ENCODE measurements around the gene UBE4A.
A peak's percentile ranks its signal among the peaks of the same experiment; 100 is the strongest.

Gene UBE4A

DNA sequence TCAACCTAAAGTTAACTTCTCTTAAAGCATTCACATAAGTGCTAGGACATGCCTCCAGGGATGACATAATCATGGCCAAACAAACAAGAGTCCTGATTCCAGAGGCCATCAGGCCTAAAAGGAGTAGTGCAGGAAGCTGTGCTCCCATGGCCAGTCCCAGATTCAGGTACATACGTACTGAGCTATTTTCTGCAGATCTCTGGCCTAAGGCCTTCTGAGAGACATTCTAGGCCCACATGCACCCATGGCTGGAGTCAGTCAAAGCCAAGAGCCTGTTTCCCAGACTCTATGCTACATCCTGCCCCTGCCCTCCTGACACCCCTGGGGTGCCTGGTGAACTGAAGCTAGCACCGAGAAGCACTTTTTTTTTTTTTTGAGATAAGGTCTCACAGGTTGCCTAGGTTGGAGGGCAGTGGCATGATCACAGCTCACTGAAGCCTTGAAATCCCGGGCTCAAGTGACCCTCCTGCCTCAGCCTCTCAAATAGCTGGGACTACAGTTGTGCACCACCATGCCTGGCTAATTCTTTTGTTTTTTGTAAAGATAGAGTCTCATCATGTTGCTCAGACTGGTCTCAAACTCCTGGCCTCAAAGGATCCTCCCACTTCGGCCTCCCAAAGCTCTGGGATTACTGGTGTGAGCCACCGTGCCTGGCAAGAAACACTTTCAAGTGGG is 17.4 kb upstream of the UBE4A start:
- no peak for DNase-seq

DNA sequence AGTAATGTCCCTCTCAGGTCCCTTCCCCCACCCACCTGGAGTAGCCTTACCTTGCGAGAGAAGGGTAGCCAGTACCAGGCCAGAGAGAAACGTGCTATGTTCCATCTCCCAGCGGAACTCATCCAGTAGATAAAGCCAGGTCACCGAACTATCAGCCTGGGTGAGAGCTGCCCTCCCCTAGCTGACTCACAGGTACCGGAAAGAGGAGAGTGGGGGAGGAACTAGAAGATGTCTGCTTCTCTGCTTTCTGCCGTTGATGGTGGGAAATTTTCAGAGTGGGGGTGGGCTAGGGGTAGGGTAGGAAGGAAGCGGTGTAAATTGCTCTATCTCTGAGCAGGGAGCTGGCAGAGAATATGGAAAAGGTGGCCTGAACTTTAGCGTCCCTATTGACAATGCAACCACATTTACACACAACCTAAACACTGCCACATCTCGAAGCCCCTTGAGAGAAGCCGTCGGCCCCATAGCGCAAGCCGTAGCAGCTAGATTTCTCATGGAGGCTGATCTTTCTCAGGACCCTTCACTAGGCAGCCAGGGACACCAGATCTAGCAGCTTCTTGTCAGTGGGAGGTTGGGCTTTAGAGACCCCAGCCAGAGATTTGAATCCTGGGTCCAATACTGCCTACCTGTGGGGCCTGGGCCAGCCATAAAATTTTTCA is 16.8 kb upstream of the UBE4A start, which contains the start of gene CD3D:
Gene CD3D (minus strand): TSS at position 203 of the 659 bp plus-strand sequence. CDS start 98 bp downstream, at position 105.
- DNase-seq, result no peak

DNA sequence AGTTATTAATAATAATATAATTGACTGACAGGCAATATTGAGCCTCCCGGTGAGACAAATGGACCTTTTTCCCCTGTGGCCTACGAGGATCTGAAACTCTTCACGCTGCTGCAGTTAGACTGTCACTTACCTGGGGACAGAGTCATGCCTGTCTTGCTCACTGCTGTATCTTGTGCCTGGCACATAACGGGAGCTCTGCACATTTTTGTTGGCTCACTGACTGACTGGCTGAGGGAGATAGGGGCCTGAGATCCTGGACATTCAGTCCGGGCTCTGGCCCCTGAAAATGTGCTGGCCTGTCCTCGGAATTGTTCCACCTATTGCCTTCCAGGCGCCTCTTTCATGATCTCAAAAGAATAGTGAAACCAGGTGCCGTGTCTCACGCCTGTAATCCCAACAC is 16.2 kb upstream of the UBE4A start:
- no peak for DNase-seq

DNA sequence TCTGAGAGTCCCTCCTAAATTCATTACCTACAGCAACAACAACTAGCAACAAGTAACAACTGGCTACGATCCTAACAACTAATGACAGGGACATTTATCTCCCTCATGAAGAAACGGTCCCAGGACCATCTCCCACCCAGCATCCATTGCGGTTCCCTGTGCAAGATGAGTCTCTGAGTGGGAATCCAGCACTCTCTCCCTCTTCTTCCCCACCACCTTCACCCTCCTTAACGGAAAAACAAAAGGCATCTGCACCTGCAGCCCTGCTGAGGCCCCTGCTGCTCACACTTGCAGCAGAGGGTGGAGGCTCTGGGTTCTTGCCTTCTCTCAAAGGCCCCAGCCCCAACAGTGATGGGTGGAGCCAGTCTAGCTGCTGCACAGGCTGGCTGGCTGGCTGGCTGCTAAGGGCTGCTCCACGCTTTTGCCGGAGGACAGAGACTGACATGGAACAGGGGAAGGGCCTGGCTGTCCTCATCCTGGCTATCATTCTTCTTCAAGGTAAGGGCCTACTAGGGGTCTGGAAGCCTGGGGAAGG is 15.4 kb upstream of the UBE4A start, which contains the start of gene CD3G:
Gene CD3G (plus strand): TSS at position 364 of the 535 bp plus-strand sequence. CDS start 80 bp downstream, at position 444.
- DNase-seq, result no peak

DNA sequence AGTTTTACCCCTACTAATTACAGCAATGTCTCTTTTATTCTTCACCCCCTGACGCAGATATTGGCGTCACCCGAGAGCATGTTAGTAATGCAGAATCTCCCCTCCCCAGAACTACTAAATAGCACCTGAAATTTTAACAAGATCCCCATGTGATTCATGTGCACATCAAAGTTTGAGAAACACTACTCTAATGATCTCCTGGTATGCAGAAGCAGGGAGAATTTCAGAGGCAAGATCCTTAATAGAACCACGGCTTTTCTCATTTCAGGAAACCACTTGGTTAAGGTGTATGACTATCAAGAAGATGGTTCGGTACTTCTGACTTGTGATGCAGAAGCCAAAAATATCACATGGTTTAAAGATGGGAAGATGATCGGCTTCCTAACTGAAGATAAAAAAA is 9.9 kb upstream of the UBE4A start:
- DNase-seq, result no peak

DNA sequence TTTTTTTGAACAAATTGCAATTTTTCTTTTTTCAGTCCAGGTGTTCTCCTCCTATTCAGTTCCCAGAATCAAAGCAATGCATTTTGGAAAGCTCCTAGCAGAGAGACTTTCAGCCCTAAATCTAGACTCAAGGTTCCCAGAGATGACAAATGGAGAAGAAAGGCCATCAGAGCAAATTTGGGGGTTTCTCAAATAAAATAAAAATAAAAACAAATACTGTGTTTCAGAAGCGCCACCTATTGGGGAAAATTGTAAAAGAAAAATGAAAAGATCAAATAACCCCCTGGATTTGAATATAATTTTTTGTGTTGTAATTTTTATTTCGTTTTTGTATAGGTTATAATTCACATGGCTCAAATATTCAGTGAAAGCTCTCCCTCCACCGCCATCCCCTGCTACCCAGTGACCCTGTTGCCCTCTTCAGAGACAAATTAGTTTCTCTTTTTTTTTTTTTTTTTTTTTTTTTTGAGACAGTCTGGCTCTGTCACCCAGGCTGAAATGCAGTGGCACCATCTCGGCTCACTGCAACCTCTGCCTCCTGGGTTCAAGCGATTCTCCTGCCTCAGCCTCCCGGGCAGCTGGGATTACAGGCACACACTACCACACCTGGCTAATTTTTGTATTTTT is 6.2 kb upstream of the UBE4A start:
- DNase-seq, result no peak

DNA sequence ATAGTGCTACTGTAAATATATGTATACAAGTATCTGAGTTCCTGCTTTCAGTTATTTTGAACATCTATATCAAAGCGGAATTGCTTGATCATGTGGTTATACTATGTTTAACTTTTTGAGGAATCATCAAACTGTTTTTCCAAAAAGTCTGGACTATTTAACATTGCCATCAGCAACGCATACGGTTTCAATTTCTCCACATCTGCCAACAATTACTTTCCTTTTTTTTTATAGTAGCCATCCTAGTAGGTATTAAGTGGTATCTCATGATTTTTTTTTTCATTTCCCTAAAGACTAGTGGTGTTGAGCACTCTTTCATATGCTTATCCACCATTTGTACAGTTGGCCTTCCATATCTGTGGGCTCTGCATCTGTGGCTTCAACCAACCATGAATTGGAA is 1.3 kb upstream of the UBE4A start:
- DNase-seq, result no peak

DNA sequence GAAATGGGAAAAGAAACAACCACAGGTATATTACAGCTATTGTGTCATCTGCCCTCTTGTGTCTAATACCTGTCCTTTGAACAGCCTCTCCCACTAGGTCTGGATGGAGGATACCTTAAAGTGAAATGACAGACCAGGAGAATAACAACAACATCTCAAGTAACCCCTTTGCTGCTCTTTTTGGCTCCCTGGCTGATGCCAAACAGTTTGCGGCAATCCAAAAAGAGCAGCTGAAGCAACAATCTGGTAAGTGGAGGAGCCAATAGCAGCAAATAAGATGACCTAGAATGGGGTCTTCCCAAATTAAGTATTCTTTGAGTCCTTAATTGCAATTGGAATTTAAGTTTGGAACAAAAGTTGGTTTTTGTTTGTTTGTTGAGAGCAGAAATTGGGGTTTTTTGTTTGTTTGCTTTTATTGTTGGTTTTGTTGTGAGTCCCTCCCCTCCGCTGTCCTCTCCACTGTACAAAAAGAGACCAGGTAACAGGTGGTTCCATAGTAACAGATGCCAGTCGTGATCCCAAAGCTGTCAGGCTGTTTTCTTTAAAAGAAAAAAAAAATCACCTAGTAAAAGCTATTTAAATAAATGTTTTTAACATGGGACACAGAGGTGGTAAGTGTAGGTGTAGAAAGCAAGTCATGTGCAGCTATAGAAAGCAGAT is 5.7 kb downstream of the UBE4A start:
- no peak for DNase-seq

DNA sequence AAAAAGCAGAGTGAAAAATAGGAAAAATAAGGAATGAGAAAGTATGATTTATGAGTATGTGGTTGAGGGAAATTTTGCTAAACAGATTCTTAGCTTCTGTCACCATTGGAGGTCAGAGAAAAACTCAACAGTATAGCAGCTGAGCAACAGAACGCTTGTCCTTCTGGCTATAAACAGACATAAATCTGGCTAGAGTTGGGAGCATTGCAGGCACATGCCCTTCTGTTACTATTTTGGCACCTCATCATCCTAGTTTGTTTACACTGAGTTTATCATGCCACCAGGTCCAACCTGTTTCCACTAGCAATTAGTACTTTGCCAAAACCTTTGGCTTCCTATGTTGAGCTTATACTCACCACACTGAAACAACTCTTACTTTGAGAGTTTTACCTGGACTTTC is 6.9 kb downstream of the UBE4A start:
- DNase-seq, result no peak

DNA sequence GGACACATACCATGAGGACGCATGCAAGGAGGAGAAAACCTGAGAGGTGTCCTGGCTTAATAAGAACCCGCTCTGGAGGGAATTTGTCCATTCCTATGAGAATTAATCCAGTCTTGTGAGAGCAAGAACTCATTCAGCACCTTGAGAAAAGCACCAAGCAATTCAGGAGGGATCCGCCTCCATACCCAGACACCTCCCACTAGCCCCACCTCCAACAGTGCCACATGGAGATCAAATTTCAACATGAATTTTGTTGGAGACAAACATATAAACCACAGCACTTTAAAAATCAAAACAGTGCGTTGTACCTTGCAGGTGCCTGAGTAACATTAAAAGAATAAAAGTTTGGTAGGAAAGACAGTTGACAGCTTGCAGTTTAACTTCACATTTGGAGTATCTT is 11.4 kb downstream of the UBE4A start:
- DNase-seq, result no peak

DNA sequence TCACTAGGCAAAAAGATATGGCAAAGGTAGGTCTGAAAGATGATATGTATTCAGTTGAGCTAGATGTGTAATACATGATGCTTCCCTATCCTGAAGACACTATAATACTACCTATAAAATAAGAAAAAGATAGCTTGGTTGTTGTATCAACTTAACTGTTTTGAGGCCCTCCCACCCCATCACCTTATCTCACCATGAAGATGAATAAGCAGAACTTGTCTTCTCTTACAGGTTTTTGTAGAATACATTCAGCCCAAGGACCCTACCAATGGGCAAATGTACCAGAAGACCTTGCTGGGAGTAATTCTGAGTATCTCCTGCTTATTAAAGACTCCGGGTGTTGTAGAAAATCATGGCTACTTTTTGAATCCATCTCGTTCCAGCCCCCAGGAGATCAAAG is 13.9 kb downstream of the UBE4A start:
- DNase-seq, result no peak

DNA sequence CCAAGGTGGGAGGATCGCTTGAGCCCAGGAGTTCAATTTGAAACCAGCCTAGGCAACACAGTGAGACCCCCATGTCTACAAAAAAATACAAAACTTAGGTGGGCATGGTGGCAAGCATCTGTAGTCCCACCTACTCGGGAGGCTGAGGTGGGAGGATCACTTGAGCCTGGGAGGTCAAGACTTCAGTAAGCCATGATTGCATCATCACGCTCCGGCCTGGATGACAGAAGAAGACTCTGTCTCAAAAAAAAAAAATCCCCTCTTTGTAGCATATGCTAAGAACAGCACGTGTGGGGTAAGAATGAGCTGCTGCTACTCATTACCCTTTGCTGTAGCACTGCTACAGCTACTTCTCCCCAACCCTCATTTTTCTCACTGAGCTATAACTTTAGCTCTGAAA is 14.5 kb downstream of the UBE4A start:
- DNase-seq, result no peak

DNA sequence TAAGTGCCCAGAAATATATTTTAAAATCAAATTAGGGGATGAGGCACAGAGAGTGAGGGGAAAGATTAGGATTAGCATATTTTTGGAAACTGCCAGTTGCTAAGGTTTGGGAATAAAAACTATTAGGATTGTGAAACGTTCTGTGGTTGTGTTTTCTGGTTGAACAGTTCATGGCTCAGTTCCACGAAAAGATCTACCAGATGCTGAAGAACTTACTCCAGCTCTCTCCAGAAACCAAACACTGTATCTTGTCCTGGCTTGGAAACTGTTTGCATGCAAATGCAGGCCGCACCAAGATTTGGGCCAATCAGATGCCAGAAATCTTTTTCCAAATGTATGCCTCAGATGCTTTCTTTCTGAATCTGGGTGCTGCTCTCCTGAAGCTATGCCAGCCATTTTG is 15.3 kb downstream of the UBE4A start:
- DNase-seq, result no peak

DNA sequence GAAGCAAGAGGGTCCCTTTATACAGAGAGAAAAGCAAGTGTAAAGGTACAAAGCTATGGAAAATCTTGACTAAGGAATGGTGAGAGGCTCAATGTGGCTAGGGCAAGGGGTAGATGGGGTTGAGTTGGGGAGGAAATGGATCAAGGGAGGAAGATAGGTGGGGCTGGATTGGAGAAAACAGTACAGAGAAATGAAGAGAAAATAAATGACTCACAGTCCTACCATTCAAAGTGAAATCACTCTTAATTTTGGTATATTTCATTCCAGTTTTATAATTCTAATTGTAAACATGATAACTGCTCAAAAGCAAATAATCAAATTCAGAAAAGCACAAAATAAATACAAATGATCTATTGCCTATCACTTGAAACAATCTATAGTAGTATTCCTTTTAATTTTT is 16.6 kb downstream of the UBE4A start:
- no peak for DNase-seq

DNA sequence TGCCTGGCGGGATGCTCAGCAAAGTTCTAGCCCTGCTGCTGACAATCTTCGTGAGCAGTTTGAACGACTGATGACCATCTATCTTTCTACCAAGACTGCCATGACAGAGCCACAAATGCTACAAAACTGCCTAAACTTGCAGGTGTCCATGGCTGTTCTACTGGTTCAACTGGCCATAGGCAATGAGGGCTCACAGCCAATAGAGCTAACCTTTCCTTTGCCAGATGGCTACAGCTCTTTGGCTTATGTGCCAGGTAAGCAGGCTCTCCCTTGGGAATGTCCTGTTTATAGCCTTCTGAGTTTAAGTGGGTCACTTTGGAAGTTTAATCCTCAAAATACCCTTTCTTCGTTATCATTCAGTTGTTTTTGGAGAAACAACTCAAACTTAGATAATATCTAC is 20.1 kb downstream of the UBE4A start:
- DNase-seq, result no peak

DNA sequence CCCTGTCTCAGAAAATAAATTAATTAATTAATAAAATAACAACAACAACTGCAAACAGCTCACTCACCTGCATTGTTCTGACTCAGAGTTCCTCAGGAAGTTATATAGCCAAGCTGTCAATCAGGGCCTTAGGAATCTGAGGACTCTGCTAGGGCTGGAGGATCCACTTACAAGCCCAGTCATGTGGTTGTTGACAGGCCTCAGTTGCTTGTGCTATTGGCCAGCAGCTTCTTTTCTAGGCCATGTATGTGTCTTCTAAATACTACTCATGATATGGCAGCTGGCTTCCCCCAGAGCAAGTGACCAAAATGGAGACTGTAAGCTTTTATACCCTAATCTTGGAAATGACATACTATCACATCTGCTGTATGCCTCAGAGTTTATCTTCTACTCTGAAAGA is 21.2 kb downstream of the UBE4A start:
- DNase-seq, result no peak

DNA sequence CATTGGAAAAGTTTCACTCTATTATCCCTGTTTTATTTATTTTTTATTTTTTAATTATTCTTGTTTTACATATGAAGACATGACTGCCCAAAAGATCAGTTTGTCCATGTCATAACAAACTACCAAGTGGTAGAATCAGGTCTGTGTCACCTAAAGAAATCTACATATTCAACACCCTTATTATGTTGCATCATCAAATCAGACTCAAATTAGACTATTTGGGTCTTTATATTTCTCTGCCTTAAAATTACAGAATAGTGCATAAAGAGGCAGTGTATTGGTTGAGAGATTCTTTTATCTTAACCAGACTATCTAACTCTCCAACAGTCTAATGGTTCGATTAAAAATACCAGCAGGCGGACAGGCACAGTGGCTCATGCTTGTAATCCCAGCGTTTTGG is 23.6 kb downstream of the UBE4A start:
- no peak for DNase-seq

DNA sequence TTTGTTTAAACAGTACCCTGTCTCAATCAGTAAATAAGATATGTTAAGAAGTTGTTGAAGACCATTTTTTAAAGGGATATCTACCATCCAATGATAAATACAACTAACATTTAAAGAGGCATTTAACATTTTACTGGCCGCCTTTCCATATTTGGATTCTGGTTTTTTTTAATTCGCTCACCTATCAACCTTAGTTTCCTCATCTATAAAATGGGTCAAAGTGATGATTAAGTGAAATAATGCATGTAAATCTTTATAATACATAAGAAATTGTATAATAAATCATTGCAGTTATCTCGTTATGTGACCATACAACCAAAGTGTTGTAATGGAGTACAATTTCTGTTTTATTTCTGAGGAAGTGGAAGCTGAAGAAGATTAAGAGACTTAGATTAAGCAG is 24.3 kb downstream of the UBE4A start:
- DNase-seq, result no peak

DNA sequence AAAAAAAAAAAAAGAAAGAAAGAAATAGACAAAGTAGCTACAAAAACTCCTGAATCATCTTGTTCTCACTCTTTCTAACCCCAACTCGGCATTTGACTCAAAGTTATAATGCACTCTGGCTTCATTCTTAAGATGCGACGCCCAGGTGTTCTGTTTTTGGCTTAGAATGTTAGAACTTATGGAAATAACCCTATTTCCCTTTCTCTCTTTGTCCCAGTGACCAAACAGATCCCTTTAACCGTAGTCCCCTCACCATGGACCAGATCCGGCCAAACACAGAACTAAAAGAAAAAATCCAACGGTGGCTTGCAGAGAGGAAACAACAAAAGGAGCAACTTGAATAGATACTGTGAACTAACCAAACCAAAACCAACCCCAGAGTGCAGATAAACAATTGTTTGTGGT is 36.7 kb downstream of the UBE4A start:
- DNase-seq, result no peak

DNA sequence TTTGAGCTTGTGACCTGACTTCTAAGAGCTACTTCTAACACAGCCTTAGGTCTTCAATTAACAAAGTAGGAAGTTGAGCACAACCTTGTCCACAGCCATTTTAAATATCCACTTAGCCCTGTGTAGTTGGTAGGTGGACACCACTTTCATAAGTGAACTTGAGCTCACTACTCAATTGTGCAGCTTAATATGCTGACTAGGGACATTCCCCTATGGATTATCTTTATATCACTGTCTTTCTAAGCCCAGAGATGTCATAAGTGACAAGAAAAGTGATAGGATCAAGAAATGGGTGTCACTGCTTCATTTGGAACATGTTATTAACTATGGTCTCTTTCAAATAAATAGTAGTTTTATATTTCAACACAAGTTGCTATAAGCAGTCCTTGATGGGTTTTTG is 38.0 kb downstream of the UBE4A start:
- no peak for DNase-seq

DNA sequence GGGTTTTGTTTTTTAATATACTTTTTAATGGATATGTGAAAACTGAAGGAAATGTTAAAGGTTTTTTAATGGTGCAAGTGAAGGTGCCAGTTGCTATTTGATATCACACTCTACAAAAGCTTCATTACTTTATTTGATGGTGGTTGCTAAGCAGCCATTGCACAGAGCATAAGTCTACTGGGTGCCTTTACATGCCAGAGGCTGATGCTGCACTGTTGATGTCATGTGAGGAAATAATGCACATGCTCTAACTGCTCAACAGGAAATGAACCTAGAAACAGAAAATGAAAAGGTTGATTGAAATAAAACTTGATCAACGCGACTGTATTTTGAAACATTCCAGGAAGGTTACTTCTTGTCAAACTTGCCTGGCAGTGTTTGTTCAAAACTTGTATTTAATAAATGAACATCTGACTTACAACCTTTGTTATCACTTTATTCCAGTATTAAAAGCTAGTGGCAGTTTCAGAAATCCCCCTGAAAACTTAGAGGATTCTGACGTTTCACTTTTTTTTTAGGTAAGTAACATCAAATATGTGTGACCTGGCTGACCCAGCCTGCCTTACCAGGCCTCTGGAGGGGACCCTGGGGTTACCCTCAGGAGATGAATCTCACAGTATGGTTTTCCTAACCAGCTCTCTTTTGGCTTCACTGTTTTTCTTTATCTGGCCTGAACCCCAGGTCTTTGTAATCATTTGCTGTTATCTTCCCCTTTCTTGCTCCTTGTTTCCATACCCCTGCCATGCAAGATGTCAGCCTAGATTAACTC is 39.6 kb downstream of the UBE4A start:
- DNase-seq, result no peak

DNA sequence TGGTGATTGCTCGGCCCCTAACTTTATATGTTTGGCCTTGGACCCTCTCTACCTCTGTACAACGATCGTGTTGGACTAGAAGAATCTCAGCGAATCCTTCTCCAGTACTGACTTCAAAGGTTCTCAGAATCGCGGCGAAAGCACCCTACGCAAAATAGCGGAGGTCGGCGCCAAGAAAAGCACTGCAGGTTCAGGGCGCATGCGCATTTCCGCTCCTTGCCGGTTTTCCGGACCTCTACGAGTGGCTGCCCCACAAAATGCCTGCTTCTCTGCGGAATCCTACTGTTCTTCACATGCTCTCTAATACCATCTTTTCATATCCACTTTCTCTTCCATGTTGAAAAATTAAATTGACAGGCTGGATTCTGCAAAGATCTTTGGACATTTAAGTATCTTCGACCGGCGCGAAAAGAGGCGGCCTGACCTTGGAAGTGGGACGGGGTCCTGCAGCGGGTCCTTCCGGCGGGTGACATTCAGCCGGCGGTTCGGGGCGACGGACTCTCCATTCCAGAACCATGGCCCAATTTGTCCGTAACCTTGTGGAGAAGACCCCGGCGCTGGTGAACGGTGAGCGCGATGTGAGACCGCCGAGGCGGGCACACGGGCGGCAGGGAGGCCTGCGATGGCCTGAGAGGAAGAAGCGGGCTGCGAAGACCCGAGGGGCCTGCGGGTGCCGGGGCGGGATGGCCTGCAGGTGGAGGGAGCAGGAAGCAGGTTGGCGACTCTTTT is 41.9 kb downstream of the UBE4A start, which contains the start of gene ATP5MG:
Gene ATP5MG (plus strand): TSS at position 456 of the 729 bp plus-strand sequence. CDS start 60 bp downstream, at position 516.
- peak; percentile 55 for DNase-seq

All from NCI-H524 treated with DMSO at 0.1 percent for 48 hours (cell line).